Coronary artery (tissue), 2 donors: ENCODE data around the gene ATRN.
"Not testable (repeated sequence)": the region's sequence is repeated elsewhere in the genome, so short reads cannot be mapped to it uniquely, and the experiment has no call there.

Experiments
- DNase-seq: peaks from one replicate; pipeline ENCODE4 v3.0.0-alpha.2; 2017; ENCODE audit warnings: low spot score
- H3K27ac ChIP-seq, 2 donors: fragments of 200-600 bp; sonication (generic); one replicate each; pipeline ENCODE4 v1.5.1; 2016 to 2019
- H3K4me3 ChIP-seq: fragments of 200-600 bp; sonication (generic); 2 replicates; pipeline ENCODE4 v1.5.1; 2016; ENCODE audit warnings: mild to moderate bottlenecking, moderate library complexity
- CTCF ChIP-seq: fragments of 200-600 bp; sonication (generic); IDR thresholded peaks from one replicate; pipeline ENCODE4 v1.5.1; 2019; ENCODE audit warnings: antibody characterized with exemption

ATRN gene

DNA sequence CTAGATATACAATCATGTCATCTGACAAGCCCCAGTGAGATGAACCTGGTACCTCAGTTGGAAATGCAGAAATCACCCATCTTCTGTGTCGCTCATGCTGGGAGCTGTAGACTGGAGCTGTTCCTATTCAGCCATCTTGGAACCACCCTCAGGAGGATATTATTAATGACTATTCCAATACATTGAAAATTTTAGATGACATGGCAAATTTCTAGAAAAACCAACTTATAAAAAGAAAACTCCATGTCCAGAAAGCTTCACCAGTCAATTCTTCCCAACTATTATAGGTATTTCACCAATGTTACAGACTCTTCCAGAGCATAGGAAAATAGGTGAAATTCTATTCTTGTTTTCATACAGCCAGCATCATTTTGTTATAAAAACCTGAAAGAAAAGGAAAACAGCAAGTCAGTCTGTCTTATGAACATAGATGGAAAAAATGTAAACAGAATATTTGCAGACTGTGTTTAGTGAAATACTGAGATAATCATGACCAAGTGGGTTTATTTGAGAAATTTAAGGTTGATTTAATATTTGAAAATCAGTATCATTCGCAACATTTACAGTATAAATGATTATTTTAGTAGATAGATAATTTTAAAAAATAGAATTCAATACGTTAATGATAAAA, 43.3 kb downstream of the ATRN start:
- Histone ChIP-seq H3K27ac (no peak overlapping the region), H3K4me3 (no peak overlapping the region)
- no peak for TF ChIP-seq CTCF
- DNase-seq = no peak

DNA sequence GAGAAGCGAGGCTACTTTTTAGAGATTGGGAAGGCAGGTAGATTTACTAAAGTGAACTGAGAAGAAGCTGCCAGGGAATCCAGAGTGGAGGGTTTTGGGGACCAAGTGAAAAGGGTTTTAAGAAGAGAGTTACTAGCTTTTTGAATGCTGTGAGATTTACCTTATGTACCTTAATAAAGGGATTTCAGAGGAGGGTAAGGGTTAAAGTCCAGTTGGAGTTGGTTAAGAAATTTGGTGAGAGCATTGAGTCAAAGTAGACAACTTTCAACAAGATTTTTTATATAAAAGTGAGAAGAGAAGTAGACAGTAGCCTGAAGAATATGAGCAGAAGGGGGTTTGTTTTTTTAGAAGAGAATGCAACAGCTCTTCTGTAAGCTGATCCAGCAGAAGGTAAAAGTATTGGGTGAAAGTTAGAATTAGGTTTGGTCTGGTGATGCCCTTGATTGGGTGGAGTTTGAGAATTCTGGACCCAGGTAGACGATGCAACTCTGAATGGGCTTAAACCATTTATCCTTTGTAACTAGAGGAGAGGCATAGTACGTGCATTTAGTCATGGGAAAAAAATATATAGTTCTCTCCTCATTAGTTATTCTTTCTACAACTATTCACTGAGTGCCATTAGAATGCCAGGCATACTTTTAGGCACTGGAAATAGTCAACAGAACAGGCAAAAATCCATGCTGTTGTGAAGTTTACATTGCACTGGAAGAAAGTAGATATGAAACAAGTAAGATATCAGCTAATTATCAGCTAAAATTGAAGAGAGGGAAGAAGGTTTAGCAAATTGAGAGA, 44.8 kb downstream of the ATRN start:
- H3K4me3 ChIP-seq = no peak overlapping the region
- no peak for DNase-seq
- H3K27ac ChIP-seq = no peak overlapping the region
- no peak for TF ChIP-seq CTCF

- no peak for TF ChIP-seq CTCF
- no peak for DNase-seq
- Histone ChIP-seq H3K4me3 (no peak overlapping the region), H3K27ac (no peak overlapping the region)
Measured at GRCh38 chr20:3521852-3522740, 51.3 kb downstream of the ATRN start.

GRCh38 chr20:3524696-3525095, 53.9 kb downstream of the ATRN start:
- H3K4me3 ChIP-seq, H3K27ac ChIP-seq, DNase-seq: not testable (repeated sequence)

DNA sequence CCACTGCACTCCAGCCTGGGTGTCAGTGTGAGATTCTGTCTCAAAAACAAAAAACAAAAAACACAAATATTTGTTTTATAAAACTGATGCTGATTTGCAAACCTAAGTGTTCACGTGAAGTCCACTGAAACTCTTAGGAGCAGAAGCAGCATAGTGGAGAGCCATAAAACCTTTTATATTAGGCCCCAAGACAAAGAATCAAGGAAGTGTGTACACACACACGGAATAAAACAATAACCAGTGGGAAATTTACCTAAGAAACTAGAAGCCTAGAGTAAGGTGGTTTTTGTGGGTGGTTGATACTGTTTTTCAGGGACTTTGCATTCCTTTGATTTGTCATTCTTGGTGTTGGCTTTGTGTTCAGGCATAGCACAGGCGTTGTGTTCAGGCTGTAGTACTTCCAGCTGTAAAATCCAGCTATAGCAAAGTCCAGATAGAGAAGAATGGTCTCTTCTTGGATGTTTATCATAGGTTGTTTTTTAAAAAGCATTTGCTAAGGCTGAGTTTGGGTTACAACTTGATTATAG, 61.3 kb downstream of the ATRN start:
- H3K27ac ChIP-seq = no peak overlapping the region
- no peak overlapping the region for H3K4me3 ChIP-seq
- no peak for DNase-seq
- TF ChIP-seq CTCF = no peak

GRCh38 chr20:3537733-3538132, 66.9 kb downstream of the ATRN start:
- H3K27ac ChIP-seq, H3K4me3 ChIP-seq, DNase-seq: not testable (repeated sequence)

- no peak for TF ChIP-seq CTCF
- peak overlapping the region; percentile 50 for H3K4me3 ChIP-seq
- H3K27ac ChIP-seq = peak overlapping the region; percentile 35 to 75
- DNase-seq = no peak
Measured at GRCh38 chr20:3539311-3540107, 68.7 kb downstream of the ATRN start.
